HL-60 (cell line): ENCODE results near the gene C1orf105.

Source experiments
- CTCF ChIP-seq: IDR thresholded peaks from one replicate; pipeline ENCODE4 v1.5.1; 2011; ENCODE audit warnings: low read length, control low read depth, inconsistent platforms; ENCODE audit not compliant: insufficient read depth
- GABPA ChIP-seq: IDR thresholded peaks from 2 replicates; pipeline ENCODE4 v1.6.1; 2012; ENCODE audit warnings: low read depth
- POLR2AphosphoS5 ChIP-seq: IDR thresholded peaks from 2 replicates; pipeline ENCODE4 v1.6.1; 2012; ENCODE audit warnings: low read depth
- SPI1 ChIP-seq: IDR thresholded peaks from 2 replicates; pipeline ENCODE4 v1.6.1; 2012; ENCODE audit warnings: low read depth, mild to moderate bottlenecking, borderline replicate concordance
- TF ChIP-seq, protein P1 (sequence below): IDR thresholded peaks from 2 replicates; pipeline ENCODE4 v1.6.1; 2012; ENCODE audit warnings: low read depth; ENCODE audit not compliant: insufficient replicate concordance

DNA sequence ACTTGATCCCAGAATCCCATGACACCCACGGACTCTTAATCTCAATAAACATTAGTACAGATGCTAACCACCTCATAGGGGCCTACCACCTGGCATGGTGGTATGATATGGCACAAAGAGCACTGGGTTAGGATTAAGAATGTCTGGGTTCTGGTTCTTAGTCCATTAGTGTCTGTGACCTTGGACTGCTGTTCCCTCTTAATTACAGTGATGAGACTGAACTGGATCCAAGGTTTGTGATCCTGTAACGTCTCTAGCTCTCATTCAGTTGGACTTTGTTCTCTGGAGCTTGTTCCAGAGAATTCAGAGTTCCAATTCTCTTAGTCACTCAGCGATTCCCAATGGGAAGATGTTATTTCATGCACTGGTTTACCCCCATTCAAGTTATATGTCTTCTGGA, 47.0 kb downstream of the C1orf105 start:
- TF ChIP-seq CTCF (no peak), POLR2AphosphoS5 (no peak), GABPA (no peak), SPI1 (no peak)
- TF ChIP-seq, protein P1, sequence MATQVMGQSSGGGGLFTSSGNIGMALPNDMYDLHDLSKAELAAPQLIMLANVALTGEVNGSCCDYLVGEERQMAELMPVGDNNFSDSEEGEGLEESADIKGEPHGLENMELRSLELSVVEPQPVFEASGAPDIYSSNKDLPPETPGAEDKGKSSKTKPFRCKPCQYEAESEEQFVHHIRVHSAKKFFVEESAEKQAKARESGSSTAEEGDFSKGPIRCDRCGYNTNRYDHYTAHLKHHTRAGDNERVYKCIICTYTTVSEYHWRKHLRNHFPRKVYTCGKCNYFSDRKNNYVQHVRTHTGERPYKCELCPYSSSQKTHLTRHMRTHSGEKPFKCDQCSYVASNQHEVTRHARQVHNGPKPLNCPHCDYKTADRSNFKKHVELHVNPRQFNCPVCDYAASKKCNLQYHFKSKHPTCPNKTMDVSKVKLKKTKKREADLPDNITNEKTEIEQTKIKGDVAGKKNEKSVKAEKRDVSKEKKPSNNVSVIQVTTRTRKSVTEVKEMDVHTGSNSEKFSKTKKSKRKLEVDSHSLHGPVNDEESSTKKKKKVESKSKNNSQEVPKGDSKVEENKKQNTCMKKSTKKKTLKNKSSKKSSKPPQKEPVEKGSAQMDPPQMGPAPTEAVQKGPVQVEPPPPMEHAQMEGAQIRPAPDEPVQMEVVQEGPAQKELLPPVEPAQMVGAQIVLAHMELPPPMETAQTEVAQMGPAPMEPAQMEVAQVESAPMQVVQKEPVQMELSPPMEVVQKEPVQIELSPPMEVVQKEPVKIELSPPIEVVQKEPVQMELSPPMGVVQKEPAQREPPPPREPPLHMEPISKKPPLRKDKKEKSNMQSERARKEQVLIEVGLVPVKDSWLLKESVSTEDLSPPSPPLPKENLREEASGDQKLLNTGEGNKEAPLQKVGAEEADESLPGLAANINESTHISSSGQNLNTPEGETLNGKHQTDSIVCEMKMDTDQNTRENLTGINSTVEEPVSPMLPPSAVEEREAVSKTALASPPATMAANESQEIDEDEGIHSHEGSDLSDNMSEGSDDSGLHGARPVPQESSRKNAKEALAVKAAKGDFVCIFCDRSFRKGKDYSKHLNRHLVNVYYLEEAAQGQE: no peak
